Stimulated activated naive CD8-positive, alpha-beta T cell treated with anti-CD3 and anti-CD28 coated beads, Interleukin-15, Interleukin-2, amounts not matched to agents 100 ng/mL and 50 ng/mL, for 24 hours (primary cell): Measurements from ENCODE around the gene FAM3B.
"Not testable (repeated sequence)": the region's sequence is repeated elsewhere in the genome, so short reads cannot be mapped to it uniquely, and the experiment has no call there.

Experiments used
- H3K27ac Mint-ChIP-seq: one replicate; pipeline ENCODE4 v1.8.0; 2021; ENCODE audit warnings: mild to moderate bottlenecking, mixed read lengths
- H3K27me3 Mint-ChIP-seq: one replicate; pipeline ENCODE4 v1.8.0; 2021; ENCODE audit warnings: mixed read lengths
- H3K36me3 Mint-ChIP-seq: one replicate; pipeline ENCODE4 v1.8.0; 2021; ENCODE audit warnings: low read depth, mixed read lengths
- H3K4me1 Mint-ChIP-seq: one replicate; pipeline ENCODE4 v1.8.0; 2021; ENCODE audit warnings: low read depth, mixed read lengths
- H3K4me3 Mint-ChIP-seq: one replicate; pipeline ENCODE4 v1.8.0; 2021; ENCODE audit warnings: mild to moderate bottlenecking, mixed read lengths
- H3K9me3 Mint-ChIP-seq: one replicate; pipeline ENCODE4 v1.8.0; 2021; ENCODE audit warnings: mixed read lengths

FAM3B gene

GRCh38 chr21:41357546-41357945 is 40.9 kb downstream of the FAM3B start:
- H3K27me3 Mint-ChIP-seq, result no peaks in the 10 kb centered on the region
- H3K36me3 Mint-ChIP-seq, result no peaks in the 10 kb centered on the region
- H3K27ac Mint-ChIP-seq, result no peak overlapping the region
- no peak overlapping the region for H3K4me3 Mint-ChIP-seq
- H3K9me3 Mint-ChIP-seq, result no peaks in the 10 kb centered on the region
- H3K4me1 Mint-ChIP-seq, result peaks cover 18% of the 10 kb centered on the region

- Mint-ChIP-seq H3K27ac (no peak overlapping the region), H3K27me3 (no peaks in the 10 kb centered on the region), H3K4me1 (peaks cover 26% of the 10 kb centered on the region), H3K9me3 (no peaks in the 10 kb centered on the region), H3K36me3 (no peaks in the 10 kb centered on the region), H3K4me3 (no peak overlapping the region)
Observed at GRCh38 chr21:41358193-41359166, 41.9 kb downstream of the FAM3B start.

GRCh38 chr21:41359286-41359685 is 42.7 kb downstream of the FAM3B start:
- no peaks in the 10 kb centered on the region for H3K9me3 Mint-ChIP-seq
- H3K27ac Mint-ChIP-seq, result no peak overlapping the region
- no peaks in the 10 kb centered on the region for H3K27me3 Mint-ChIP-seq
- H3K4me3 Mint-ChIP-seq, result no peak overlapping the region
- H3K36me3 Mint-ChIP-seq, result no peaks in the 10 kb centered on the region
- peaks cover 31% of the 10 kb centered on the region for H3K4me1 Mint-ChIP-seq

GRCh38 chr21:41359754-41360071 is 43.1 kb downstream of the FAM3B start:
- H3K27me3 Mint-ChIP-seq, H3K27ac Mint-ChIP-seq, H3K9me3 Mint-ChIP-seq, H3K4me3 Mint-ChIP-seq, H3K36me3 Mint-ChIP-seq: not testable (repeated sequence)
- H3K4me1 Mint-ChIP-seq, result peaks cover 33% of the 10 kb centered on the region

- H3K4me3 Mint-ChIP-seq, result no peak overlapping the region
- peak overlapping the region; percentile 98 for H3K27ac Mint-ChIP-seq
- no peaks in the 10 kb centered on the region for H3K27me3 Mint-ChIP-seq
Observed at GRCh38 chr21:41360072-41360821, 43.6 kb downstream of the FAM3B start.

GRCh38 chr21:41361053-41361785 is 44.6 kb downstream of the FAM3B start:
- Mint-ChIP-seq H3K36me3 (peaks cover 11% of the 10 kb centered on the region), H3K27me3 (no peaks in the 10 kb centered on the region), H3K4me3 (peak overlapping the region; percentile 89), H3K4me1 (peaks cover 47% of the 10 kb centered on the region), H3K27ac (peak overlapping the region; percentile 98), H3K9me3 (no peaks in the 10 kb centered on the region)

More at GRCh38 chr21:41360072-41360821, 43.6 kb downstream of the FAM3B start:
- H3K9me3 Mint-ChIP-seq, result no peaks in the 10 kb centered on the region
- peaks cover 38% of the 10 kb centered on the region for H3K4me1 Mint-ChIP-seq
- peaks cover 6% of the 10 kb centered on the region for H3K36me3 Mint-ChIP-seq

GRCh38 chr21:41361786-41362604 is 45.4 kb downstream of the FAM3B start, which contains the start of gene MX2:
Gene MX2 (plus strand): TSS chr21:41362027. CDS start chr21:41376907, 14,880 bp downstream.
- Mint-ChIP-seq H3K4me3 (peak within 1 kb of the TSS; percentile 89), H3K36me3 (peaks cover 11% of the 10 kb centered on the region), H3K4me1 (peaks cover 55% of the 10 kb centered on the region), H3K9me3 (no peaks in the 10 kb centered on the region), H3K27me3 (no peaks in the 10 kb centered on the region), H3K27ac (peak within 1 kb of the TSS; percentile 98)

GRCh38 chr21:41362605-41363369 is 46.2 kb downstream of the FAM3B start:
- Mint-ChIP-seq H3K4me3 (peak overlapping the region; percentile 89), H3K36me3 (peaks cover 12% of the 10 kb centered on the region), H3K9me3 (no peaks in the 10 kb centered on the region), H3K4me1 (peaks cover 63% of the 10 kb centered on the region), H3K27ac (peak overlapping the region; percentile 98), H3K27me3 (no peaks in the 10 kb centered on the region)

- peaks cover 71% of the 10 kb centered on the region for H3K4me1 Mint-ChIP-seq
- H3K27ac Mint-ChIP-seq, result peak overlapping the region; percentile 98
- H3K36me3 Mint-ChIP-seq, result peaks cover 18% of the 10 kb centered on the region
- H3K9me3 Mint-ChIP-seq, result no peaks in the 10 kb centered on the region
- H3K27me3 Mint-ChIP-seq, result no peaks in the 10 kb centered on the region
- peak overlapping the region; percentile 89 for H3K4me3 Mint-ChIP-seq
Observed at GRCh38 chr21:41363370-41364270, 47.0 kb downstream of the FAM3B start.

GRCh38 chr21:41364308-41364707 is 47.7 kb downstream of the FAM3B start:
- H3K27ac Mint-ChIP-seq, result no peak overlapping the region
- H3K9me3 Mint-ChIP-seq, result no peaks in the 10 kb centered on the region
- H3K4me1 Mint-ChIP-seq, result peaks cover 78% of the 10 kb centered on the region
- no peaks in the 10 kb centered on the region for H3K27me3 Mint-ChIP-seq
- H3K36me3 Mint-ChIP-seq, result peaks cover 18% of the 10 kb centered on the region
- no peak overlapping the region for H3K4me3 Mint-ChIP-seq

- Mint-ChIP-seq H3K36me3 (peaks cover 18% of the 10 kb centered on the region), H3K27ac (no peak overlapping the region), H3K4me1 (peaks cover 86% of the 10 kb centered on the region), H3K4me3 (no peak overlapping the region), H3K27me3 (no peaks in the 10 kb centered on the region), H3K9me3 (no peaks in the 10 kb centered on the region)
Observed at GRCh38 chr21:41365377-41366107, 48.9 kb downstream of the FAM3B start.

- H3K36me3 Mint-ChIP-seq, result peaks cover 18% of the 10 kb centered on the region
- H3K27me3 Mint-ChIP-seq, result no peaks in the 10 kb centered on the region
- peaks cover 89% of the 10 kb centered on the region for H3K4me1 Mint-ChIP-seq
- H3K27ac Mint-ChIP-seq, result no peak overlapping the region
- H3K9me3 Mint-ChIP-seq, result no peaks in the 10 kb centered on the region
- H3K4me3 Mint-ChIP-seq, result no peak overlapping the region
Observed at GRCh38 chr21:41366522-41367151, 50.0 kb downstream of the FAM3B start.
